GM12878 (cell line): Measurements from ENCODE around the gene ADM. TPM values are rescaled to one million over a fixed set of nuclear protein-coding genes. Genes with fewer than 3 reads are reported as not detected.

ENCODE experiments used
- ATAC-seq: fragments of 200-7000 bp; cut with Tn5 transposase; 3 replicates; pipeline ENCODE4 v1.9.1; 2020; ENCODE audit warnings: mild to moderate bottlenecking, moderate library complexity
- BruUV-seq: library from RNA; stranded (reverse); fragments of 400-500 nt; replicated peaks from 2 replicates; lab custom pipeline; 2021; lab: Mats Ljungman, UMichigan
- CTCF ChIA-PET: fragments of 300-600 bp; sonication (Branson Sonifier 250); formaldehyde crosslinking; extraction: SDS; loops from one replicate; lab custom pipeline; 2021; ENCODE audit warnings: inconsistent platforms; lab: Yijun Ruan, JAX
- POLR2A ChIA-PET: fragments of 350-600 bp; formaldehyde crosslinking; extraction: SDS; loops from one replicate; lab custom pipeline; 2021; ENCODE audit warnings: inconsistent platforms; lab: Charles Lee
- RAD21 ChIA-PET: fragments of 300-600 bp; sonication (Branson Sonifier 250); formaldehyde crosslinking; loops from one replicate; lab custom pipeline; 2023; ENCODE audit warnings: antibody characterized with exemption; ENCODE audit not compliant: unreplicated experiment; lab: Charles Lee
- SMC1A ChIA-PET: fragments of 300-600 bp; sonication (Branson Sonifier 250); formaldehyde crosslinking; loops from one replicate; lab custom pipeline; 2023; ENCODE audit not compliant: unreplicated experiment, uncharacterized antibody; lab: Charles Lee
- DNase-seq: peaks from one replicate; pipeline ENCODE4 v3.0.0-alpha.2; 2011; ENCODE audit warnings: low read depth, low spot score
- FAIRE-seq: peaks from 3 replicates; lab custom pipeline; 2011; peaks lifted over from hg19 to GRCh38; lab: Jason Lieb, UNC
- H2AFZ ChIP-seq: 2 replicates; pipeline ENCODE4 v1.6.0; 2011; ENCODE audit warnings: low read depth, low read length, control low read depth; ENCODE audit not compliant: control insufficient read depth
- H3K27ac ChIP-seq: 2 replicates; pipeline ENCODE4 v1.5.1; 2011; ENCODE audit warnings: control low read depth; ENCODE audit not compliant: control insufficient read depth, insufficient read depth
- H3K27me3 ChIP-seq, 2 experiments: replicated peaks in 1 of 2; 2 replicates each; pipeline versions ENCODE4 v1.6.0 to v1.6.1; 2011; ENCODE audit warnings: low read length in 1 of 2; ENCODE audit not compliant: control insufficient read depth in 2 of 2, insufficient read depth in 2 of 2
- H3K36me3 ChIP-seq, 2 experiments: 2 replicates each; pipeline ENCODE4 v1.5.1; 2011; ENCODE audit warnings: low read length in 1 of 2; ENCODE audit not compliant: control insufficient read depth in 2 of 2, insufficient read depth in 2 of 2
- H3K4me1 ChIP-seq: 2 replicates; pipeline ENCODE4 v1.6.1; 2011; ENCODE audit warnings: mild to moderate bottlenecking, low read length, moderate library complexity, mixed read lengths; ENCODE audit not compliant: control insufficient read depth, insufficient read depth
- H3K4me2 ChIP-seq: 2 replicates; pipeline ENCODE4 v1.6.0; 2011; ENCODE audit warnings: control low read depth; ENCODE audit not compliant: control insufficient read depth, insufficient read depth
- H3K4me3 ChIP-seq: fragments of 200-600 bp; sonication (generic); 2 replicates; pipeline ENCODE4 v1.5.1; 2016
- H3K79me2 ChIP-seq: 2 replicates; pipeline ENCODE4 v1.6.0; 2011; ENCODE audit warnings: low read length; ENCODE audit not compliant: control insufficient read depth, insufficient read depth
- H3K9ac ChIP-seq: 2 replicates; pipeline ENCODE4 v1.8.0; 2011; ENCODE audit warnings: low read length, control low read depth, mixed read lengths; ENCODE audit not compliant: control insufficient read depth, insufficient read depth
- H3K9me3 ChIP-seq: replicated peaks from 3 replicates; pipeline ENCODE4 v1.5.1; 2011; ENCODE audit warnings: mild to moderate bottlenecking, low read length; ENCODE audit not compliant: control insufficient read depth, insufficient read depth
- H4K20me1 ChIP-seq: 2 replicates; pipeline ENCODE4 v1.6.0; 2011; ENCODE audit not compliant: control insufficient read depth, insufficient read depth
- BMI1 ChIP-seq: fragments of 450-650 bp; IDR thresholded peaks from 2 replicates; pipeline ENCODE4 v1.6.1; 2016; ENCODE audit warnings: mild to moderate bottlenecking, moderate library complexity, borderline replicate concordance
- FOXK2 ChIP-seq: fragments of 450-650 bp; IDR thresholded peaks from 2 replicates; pipeline ENCODE4 v1.6.1; 2017; ENCODE audit warnings: mild to moderate bottlenecking, moderate library complexity
- HSF1 ChIP-seq: fragments of 150-350 bp; IDR thresholded peaks from 2 replicates; pipeline ENCODE4 v1.6.1; 2014; ENCODE audit warnings: mild to moderate bottlenecking, low read depth, low read length
- NFIC ChIP-seq: IDR thresholded peaks from 2 replicates; pipeline ENCODE4 v1.6.1; 2012; ENCODE audit warnings: low read depth, mild to moderate bottlenecking, inconsistent platforms, low read length, moderate library complexity
- POLR2A ChIP-seq: IDR thresholded peaks from 2 replicates; pipeline ENCODE4 v1.6.1; 2011; ENCODE audit warnings: low read depth, mild to moderate bottlenecking, low read length
- SMAD5 ChIP-seq: IDR thresholded peaks from 2 replicates; pipeline ENCODE4 v1.6.1; 2016; ENCODE audit warnings: antibody characterized with exemption, low read depth
- TARDBP ChIP-seq: IDR thresholded peaks from 2 replicates; pipeline ENCODE4 v1.6.1; 2016; ENCODE audit warnings: borderline replicate concordance
- ZBTB4 ChIP-seq: fragments of 450-650 bp; formaldehyde crosslinking; IDR thresholded peaks from 2 replicates; pipeline ENCODE4 v1.4.0; 2022; ENCODE audit warnings: mild to moderate bottlenecking, moderate library complexity
- WGBS: methylation state at CpG from one replicate; pipeline ENCODE4 v1.1.6; 2016; ENCODE audit warnings: low lambda C conversion rate; ENCODE audit not compliant: insufficient replicate concordance, insufficient coverage; ENCODE audit errors: missing lambda C conversion rate; 5-methylcytosine and 5-hydroxymethylcytosine counted together
- in situ Hi-C: fragments of 300-500 bp; cut with MboI; formaldehyde crosslinking; loops from 9 replicates; pipeline ENCODE4 v1.14.3; 2018; ENCODE audit warnings: mixed read lengths
- intact Hi-C: fragments of 100-400 bp; cut with micrococcal nuclease; formaldehyde crosslinking; loops from one replicate; pipeline ENCODE4 v1.14.2; 2022; ENCODE audit not compliant: unreplicated experiment
- polyA plus RNA-seq, 11 experiments: library from polyadenylated mRNA; depleted of rRNA in 4 of 11; unstranded in 6 of 11; stranded (reverse) in 5 of 11; fragments of >200 nt; fragmentation: Nextera tagmentation in 4 of 11; fragmentation: Illumina TruSeq in 1 of 11; extraction: Ambion mirVana in 4 of 11; extraction: Trizol in 1 of 11; gene quantifications; 1 replicate in 1 of 11; 2 replicates in 10 of 11; pipeline versions ENCODE4 v1.2.1 to v1.2.3, GENCODE V29; 2011 to 2016; ENCODE audit warnings: inconsistent platforms in 2 of 11, missing spikeins in 2 of 11, low read depth in 1 of 11
- total RNA-seq, 4 experiments: library from RNA; depleted of rRNA in 3 of 4; stranded (reverse); fragments of >200 nt in 3 of 4; fragmentation: Illumina TruSeq in 1 of 4; extraction: Trizol in 1 of 4; gene quantifications; 2 replicates each; pipeline versions ENCODE4 v1.2.1 to v1.2.3, GENCODE V29; 2013 to 2021

ADM gene
- total and polyA plus RNA-seq, 10 of the 15 experiments (the other 5 are each of a cell fraction or from before 2014, with no cell fraction given): 0.11 to 4.2 (median 0.21) TPM; not detected in 7

- Histone ChIP-seq H3K9me3 (no peaks in the 10 kb centered on the region), H3K79me2 (no peaks in the 10 kb centered on the region), H3K27me3 (no peaks in the 10 kb centered on the region; a peak in 1 of 4 replicates), H3K4me2 (no peak overlapping the region), H3K4me3 (no peak overlapping the region), H3K27ac (no peak overlapping the region), H3K4me1 (no peaks in the 10 kb centered on the region), H3K36me3 (no peaks in the 10 kb centered on the region), H3K9ac (no peak overlapping the region), H4K20me1 (no peaks in the 10 kb centered on the region), H2AFZ (no peak overlapping the region)
- ChIA-PET CTCF (no interaction called here), RAD21 (no interaction called here), POLR2A (no interaction called here), SMC1A (interaction anchor here (1.0 to 1.2 kb wide), 2 partner anchors 10 to 37 kb away, joined by 3 to 5 read pairs; no protein-coding TSS in a partner anchor)
- no peak for ATAC-seq
- DNase-seq: no peak
- TF ChIP-seq BMI1 (no peak), ZBTB4 (CRISPR knock-in tag) (no peak), POLR2A (no peak), HSF1 (no peak), NFIC (no peak), FOXK2 (no peak), SMAD5 (no peak), TARDBP (no peak)
- no peak for FAIRE-seq
- WGBS: 94% methylated on average over 3 of the region's 3 CpGs
- no TSS peak for BruUV-seq
- intact Hi-C loops (no loop called here), in situ Hi-C loops (no loop called here)
Measured at GRCh38 chr11:10265936-10266335, 38.9 kb upstream of the ADM start.
